Measurements from ENCODE around the gene LRCOL1. TPM values are rescaled to one million over a fixed set of nuclear protein-coding genes. Genes with fewer than 3 reads are reported as not detected.

The LRCOL1 gene
- total and polyA plus RNA-seq, 8 donors = 0.60 TPM; not detected in 7

- Histone ChIP-seq H3K36me3 (peaks cover 12 to 39% (median 27%) of the 10 kb centered on the region in 4 donors), H3K4me1 (peaks cover 3 to 31% (median 24%) of the 10 kb centered on the region in 4 donors), H3K4me3 (no peak overlapping the region), H3K27me3 (peaks cover 0 to 30% (median 24%) of the 10 kb centered on the region in 3 donors), H3K9me3 (no peaks in the 10 kb centered on the region), H3K27ac (peak overlapping the region in 2 of 5 donors; percentile 14 to 45)
- intact Hi-C loops (cut with DNase I; ENCODE audit: low total_unique reads) = no loop called here
- TF ChIP-seq POLR2A (IDR thresholded peaks at IDR 0.05) (no peak), CTCF (IDR thresholded peaks at IDR 0.05) (no peak), POLR2AphosphoS5 (IDR thresholded peaks at IDR 0.05) (no peak), EP300 (IDR thresholded peaks at IDR 0.05) (no peak)
- WGBS, 5 donors = 72 to 78% (median 77%) methylated on average over 18 to 25 of the region's 25 CpGs
- no peak for DNase-seq
Measured at GRCh38 chr12:132623072-132623869, 12.9 kb upstream of the LRCOL1 start.

- WGBS, 5 donors = 36 to 47% (median 39%) methylated on average over 10 to 11 of the region's 11 CpGs
- Histone ChIP-seq H3K4me1 (peaks cover 7 to 38% (median 29%) of the 10 kb centered on the region in 4 donors), H3K36me3 (peaks cover 12 to 33% (median 27%) of the 10 kb centered on the region in 4 donors), H3K9me3 (peaks cover 0 to 3% (median 1%) of the 10 kb centered on the region in 4 donors), H3K4me3 (no peak overlapping the region), H3K27ac (peak overlapping the region in 1 of 5 donors; percentile 45), H3K27me3 (peaks cover 3 to 37% (median 31%) of the 10 kb centered on the region in 3 donors)
- intact Hi-C loops (cut with DNase I; ENCODE audit: low total_unique reads) = no loop called here
- DNase-seq = peak in 1 of 2 donors; percentile 87
- TF ChIP-seq POLR2A (IDR thresholded peaks at IDR 0.05) (no peak), POLR2AphosphoS5 (IDR thresholded peaks at IDR 0.05) (peak in 1 of 3 donors; percentile 23)
Measured at GRCh38 chr12:132622437-132623071, 12.2 kb upstream of the LRCOL1 start.

- WGBS, 5 donors = 68 to 74% (median 72%) methylated on average over 9 to 21 of the region's 21 CpGs
- peaks cover 10 to 44% (median 38%) of the 10 kb centered on the region in 3 donors for H3K27me3 ChIP-seq
- peak overlapping the region in 1 of 5 donors; percentile 45 for H3K27ac ChIP-seq
- H3K4me3 ChIP-seq = no peak overlapping the region
- DNase-seq = peak in 1 of 2 donors; percentile 10
- intact Hi-C loops (cut with DNase I; ENCODE audit: low total_unique reads) = no loop called here
- peaks cover 7 to 39% (median 30%) of the 10 kb centered on the region in 4 donors for H3K4me1 ChIP-seq
- peaks cover 0 to 10% (median 8%) of the 10 kb centered on the region in 4 donors for H3K9me3 ChIP-seq
- peaks cover 12 to 32% (median 27%) of the 10 kb centered on the region in 4 donors for H3K36me3 ChIP-seq
- no peak for TF ChIP-seq POLR2A (IDR thresholded peaks at IDR 0.05)
- TF ChIP-seq CTCF (IDR thresholded peaks at IDR 0.05) = no peak
- TF ChIP-seq POLR2AphosphoS5 (IDR thresholded peaks at IDR 0.05) = no peak
- TF ChIP-seq EP300 (IDR thresholded peaks at IDR 0.05) = no peak
Measured at GRCh38 chr12:132621657-132622435, 11.5 kb upstream of the LRCOL1 start.

- TF ChIP-seq CTCF (IDR thresholded peaks at IDR 0.05) (no peak), EP300 (IDR thresholded peaks at IDR 0.05) (no peak), POLR2AphosphoS5 (IDR thresholded peaks at IDR 0.05) (no peak), POLR2A (IDR thresholded peaks at IDR 0.05) (no peak)
- intact Hi-C loops (cut with DNase I; ENCODE audit: low total_unique reads) = no loop called here
- Histone ChIP-seq H3K27ac (no peak overlapping the region), H3K4me1 (peaks cover 7 to 39% (median 30%) of the 10 kb centered on the region in 4 donors), H3K27me3 (peaks cover 17 to 52% (median 45%) of the 10 kb centered on the region in 3 donors), H3K4me3 (no peak overlapping the region), H3K9me3 (peaks cover 0 to 17% (median 16%) of the 10 kb centered on the region in 4 donors), H3K36me3 (peaks cover 12 to 25% (median 25%) of the 10 kb centered on the region in 4 donors)
- peak in 1 of 2 donors; percentile 11 for DNase-seq
- WGBS, 5 donors = 69 to 75% (median 73%) methylated on average over 16 to 28 of the region's 28 CpGs
Measured at GRCh38 chr12:132620899-132621656, 10.7 kb upstream of the LRCOL1 start.

All from stomach (tissue), 9 donors.